ENCODE data around the gene PECR. TPM values are rescaled to one million over a fixed set of nuclear protein-coding genes. Genes with fewer than 3 reads are reported as not detected.
A peak's percentile ranks its signal among the peaks of the same experiment; 100 is the strongest.

PECR gene
- total and polyA plus RNA-seq, 2 of the 13 experiments (the other 11 are each of a cell fraction or from before 2014, with no cell fraction given): 151 to 153 TPM

DNA sequence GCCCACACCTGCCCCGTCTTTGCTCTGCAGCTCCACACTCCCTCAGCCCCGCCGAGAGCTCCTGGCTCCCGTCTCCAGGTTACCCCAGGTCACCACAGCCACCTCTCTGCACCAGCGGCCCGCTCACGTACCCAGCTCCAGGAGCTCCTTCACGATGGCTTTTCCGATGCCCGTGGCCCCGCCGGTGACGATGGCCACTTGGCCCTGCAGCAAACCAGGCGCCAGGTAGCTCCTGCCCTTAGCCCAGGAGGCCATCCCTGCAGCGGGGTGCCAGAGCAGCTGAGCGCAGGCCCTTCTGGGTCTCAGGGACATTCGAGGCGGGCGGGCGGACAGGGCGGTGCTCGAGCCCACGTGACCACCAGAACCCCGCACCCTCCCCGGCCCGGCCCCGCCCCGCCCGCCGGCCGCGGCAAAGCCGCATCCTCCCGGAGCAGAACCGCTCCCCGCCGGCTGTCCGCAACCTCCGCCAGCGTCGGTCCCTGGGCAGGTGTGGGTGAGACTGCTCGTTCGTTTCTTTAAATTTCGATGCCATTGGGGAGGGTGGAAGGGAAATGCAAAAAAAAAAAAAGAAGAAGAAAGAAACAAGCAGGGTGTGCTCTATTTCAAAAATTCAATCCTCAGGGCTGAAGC lies at the start of gene PECR, which contains the start of gene TMEM169 (continued):
- TF ChIP-seq ZNF615 (CRISPR knock-in tag; IDR thresholded peaks at IDR 0.05; ENCODE audit: borderline replicate concordance) (0 out of 2 replicates have a peak, but pooled peaks have one; percentile 81), SYNCRIP (IDR thresholded peaks at IDR 0.05; ENCODE audit: insufficient read depth, low read depth, low read length) (no peak), ZNF761 (CRISPR knock-in tag; conservative IDR thresholded peaks at IDR 0.05) (peak; percentile 64), SIX4 (CRISPR knock-in tag; IDR thresholded peaks at IDR 0.05) (peak; percentile 63; the same call in 1 of the 2 replicates), HOXA5 (CRISPR knock-in tag; IDR thresholded peaks at IDR 0.05) (peak; percentile 87), ZNF251 (CRISPR knock-in tag; IDR thresholded peaks at IDR 0.05) (peak; percentile 79; the same call in 1 of the 2 replicates), ZBTB7A (CRISPR knock-in tag; IDR thresholded peaks at IDR 0.05) (peak; percentile 91), ZNF572 (CRISPR knock-in tag; IDR thresholded peaks at IDR 0.05) (peak; percentile 100), NPAS2 (CRISPR knock-in tag; IDR thresholded peaks at IDR 0.05; ENCODE audit: borderline replicate concordance) (no peak), ZNF460 (CRISPR knock-in tag; IDR thresholded peaks at IDR 0.05; ENCODE audit: borderline replicate concordance) (peak; percentile 63; the same call in 1 of the 2 replicates), ATF7 (IDR thresholded peaks at IDR 0.05) (no peak), ATF7 (CRISPR knock-in tag; IDR thresholded peaks at IDR 0.05) (no peak; the same call in 1 of the 2 replicates), THYN1 (CRISPR knock-in tag; IDR thresholded peaks at IDR 0.05; ENCODE audit: borderline replicate concordance, low read depth) (no peak), TOE1 (CRISPR knock-in tag; IDR thresholded peaks at IDR 0.05) (no peak), KMT2A (CRISPR knock-in tag; IDR thresholded peaks at IDR 0.05) (peak; percentile 94), NFYC (CRISPR knock-in tag; IDR thresholded peaks at IDR 0.05) (no peak), GTF2F1 (IDR thresholded peaks at IDR 0.05; ENCODE audit: low read length) (no peak), NONO (IDR thresholded peaks at IDR 0.05) (no peak), NONO (CRISPR knock-in tag; conservative IDR thresholded peaks at IDR 0.05) (peak; percentile 98), POLR2A (IDR thresholded peaks at IDR 0.05; ENCODE audit: insufficient read depth in 1 of 2, low read depth in 2 of 2, low read length in 2 of 2) (peak; percentile 93 to 100), ZNF629 (CRISPR knock-in tag; conservative IDR thresholded peaks at IDR 0.05) (no peak), ZNF468 (CRISPR knock-in tag; IDR thresholded peaks at IDR 0.05) (peak; percentile 67; the same call in 1 of the 2 replicates)
- TF ChIP-seq, protein P1, sequence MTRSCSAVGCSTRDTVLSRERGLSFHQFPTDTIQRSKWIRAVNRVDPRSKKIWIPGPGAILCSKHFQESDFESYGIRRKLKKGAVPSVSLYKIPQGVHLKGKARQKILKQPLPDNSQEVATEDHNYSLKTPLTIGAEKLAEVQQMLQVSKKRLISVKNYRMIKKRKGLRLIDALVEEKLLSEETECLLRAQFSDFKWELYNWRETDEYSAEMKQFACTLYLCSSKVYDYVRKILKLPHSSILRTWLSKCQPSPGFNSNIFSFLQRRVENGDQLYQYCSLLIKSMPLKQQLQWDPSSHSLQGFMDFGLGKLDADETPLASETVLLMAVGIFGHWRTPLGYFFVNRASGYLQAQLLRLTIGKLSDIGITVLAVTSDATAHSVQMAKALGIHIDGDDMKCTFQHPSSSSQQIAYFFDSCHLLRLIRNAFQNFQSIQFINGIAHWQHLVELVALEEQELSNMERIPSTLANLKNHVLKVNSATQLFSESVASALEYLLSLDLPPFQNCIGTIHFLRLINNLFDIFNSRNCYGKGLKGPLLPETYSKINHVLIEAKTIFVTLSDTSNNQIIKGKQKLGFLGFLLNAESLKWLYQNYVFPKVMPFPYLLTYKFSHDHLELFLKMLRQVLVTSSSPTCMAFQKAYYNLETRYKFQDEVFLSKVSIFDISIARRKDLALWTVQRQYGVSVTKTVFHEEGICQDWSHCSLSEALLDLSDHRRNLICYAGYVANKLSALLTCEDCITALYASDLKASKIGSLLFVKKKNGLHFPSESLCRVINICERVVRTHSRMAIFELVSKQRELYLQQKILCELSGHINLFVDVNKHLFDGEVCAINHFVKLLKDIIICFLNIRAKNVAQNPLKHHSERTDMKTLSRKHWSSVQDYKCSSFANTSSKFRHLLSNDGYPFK (CRISPR knock-in tag; IDR thresholded peaks at IDR 0.05; ENCODE audit: borderline replicate concordance): peak; percentile 85
- TF ChIP-seq, protein P2, sequence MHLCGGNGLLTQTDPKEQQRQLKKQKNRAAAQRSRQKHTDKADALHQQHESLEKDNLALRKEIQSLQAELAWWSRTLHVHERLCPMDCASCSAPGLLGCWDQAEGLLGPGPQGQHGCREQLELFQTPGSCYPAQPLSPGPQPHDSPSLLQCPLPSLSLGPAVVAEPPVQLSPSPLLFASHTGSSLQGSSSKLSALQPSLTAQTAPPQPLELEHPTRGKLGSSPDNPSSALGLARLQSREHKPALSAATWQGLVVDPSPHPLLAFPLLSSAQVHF (CRISPR knock-in tag; IDR thresholded peaks at IDR 0.05): peak; percentile 92
- TF ChIP-seq, protein P3, sequence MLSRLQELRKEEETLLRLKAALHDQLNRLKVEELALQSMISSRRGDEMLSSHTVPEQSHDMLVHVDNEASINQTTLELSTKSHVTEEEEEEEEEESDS (CRISPR knock-in tag; IDR thresholded peaks at IDR 0.05; ENCODE audit: borderline replicate concordance): no peak
- TF ChIP-seq, protein P4, sequence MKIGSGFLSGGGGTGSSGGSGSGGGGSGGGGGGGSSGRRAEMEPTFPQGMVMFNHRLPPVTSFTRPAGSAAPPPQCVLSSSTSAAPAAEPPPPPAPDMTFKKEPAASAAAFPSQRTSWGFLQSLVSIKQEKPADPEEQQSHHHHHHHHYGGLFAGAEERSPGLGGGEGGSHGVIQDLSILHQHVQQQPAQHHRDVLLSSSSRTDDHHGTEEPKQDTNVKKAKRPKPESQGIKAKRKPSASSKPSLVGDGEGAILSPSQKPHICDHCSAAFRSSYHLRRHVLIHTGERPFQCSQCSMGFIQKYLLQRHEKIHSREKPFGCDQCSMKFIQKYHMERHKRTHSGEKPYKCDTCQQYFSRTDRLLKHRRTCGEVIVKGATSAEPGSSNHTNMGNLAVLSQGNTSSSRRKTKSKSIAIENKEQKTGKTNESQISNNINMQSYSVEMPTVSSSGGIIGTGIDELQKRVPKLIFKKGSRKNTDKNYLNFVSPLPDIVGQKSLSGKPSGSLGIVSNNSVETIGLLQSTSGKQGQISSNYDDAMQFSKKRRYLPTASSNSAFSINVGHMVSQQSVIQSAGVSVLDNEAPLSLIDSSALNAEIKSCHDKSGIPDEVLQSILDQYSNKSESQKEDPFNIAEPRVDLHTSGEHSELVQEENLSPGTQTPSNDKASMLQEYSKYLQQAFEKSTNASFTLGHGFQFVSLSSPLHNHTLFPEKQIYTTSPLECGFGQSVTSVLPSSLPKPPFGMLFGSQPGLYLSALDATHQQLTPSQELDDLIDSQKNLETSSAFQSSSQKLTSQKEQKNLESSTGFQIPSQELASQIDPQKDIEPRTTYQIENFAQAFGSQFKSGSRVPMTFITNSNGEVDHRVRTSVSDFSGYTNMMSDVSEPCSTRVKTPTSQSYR (CRISPR knock-in tag; IDR thresholded peaks at IDR 0.05; ENCODE audit: borderline replicate concordance): no peak
